Ishikawa (cell line): ENCODE data around the gene GUCA1A.

Experiments used
- CEBPB ChIP-seq: IDR thresholded peaks from 2 replicates; pipeline ENCODE4 v1.6.1; 2012
- FOXM1 ChIP-seq: IDR thresholded peaks from 2 replicates; pipeline ENCODE4 v1.6.1; 2012; ENCODE audit warnings: low read depth, borderline replicate concordance
- MAX ChIP-seq: IDR thresholded peaks from 2 replicates; pipeline ENCODE4 v1.6.1; 2012
- RAD21 ChIP-seq: IDR thresholded peaks from 2 replicates; pipeline ENCODE4 v1.6.1; 2012; ENCODE audit warnings: low read depth
- REST ChIP-seq: IDR thresholded peaks from 2 replicates; pipeline ENCODE4 v1.6.1; 2012; ENCODE audit warnings: low read depth, mild to moderate bottlenecking
- TAF1 ChIP-seq: IDR thresholded peaks from 2 replicates; pipeline ENCODE4 v1.6.1; 2012; ENCODE audit warnings: low read depth, mild to moderate bottlenecking
- TCF12 ChIP-seq: IDR thresholded peaks from 2 replicates; pipeline ENCODE4 v1.6.1; 2012; ENCODE audit warnings: low read depth
- YY1 ChIP-seq: IDR thresholded peaks from 2 replicates; pipeline ENCODE4 v1.6.1; 2012; ENCODE audit warnings: low read depth

GRCh38 chr6:42217157-42217518 lies 44.0 kb downstream of the GUCA1A start:
- TF ChIP-seq MAX (no peak), TAF1 (no peak), CEBPB (no peak), YY1 (no peak), FOXM1 (no peak), RAD21 (no peak), TCF12 (no peak), REST (no peak)
